ENCODE data around the gene NSUN2.
A peak's percentile ranks its signal among the peaks of the same experiment; 100 is the strongest.

NSUN2 gene

GRCh38 chr5:6634788-6635430 is 2.1 kb upstream of the NSUN2 start:
- H3K36me3 ChIP-seq (ENCODE audit: control insufficient read depth, insufficient read depth, low read length): peaks cover 5% of the 10 kb centered on the region
- no peak for TF ChIP-seq CTCF (IDR thresholded peaks at IDR 0.05; ENCODE audit: insufficient read depth, low read length, poor library complexity, severe bottlenecking)
- peak overlapping the region; percentile 97 for H3K4me3 ChIP-seq (replicated peaks; ENCODE audit: low read depth, low read length)
- DNase-seq (ENCODE audit: extremely low read depth, insufficient read length): no peak
- H3K27me3 ChIP-seq (replicated peaks; ENCODE audit: control insufficient read depth, insufficient read depth, low read length): no peaks in the 10 kb centered on the region

DNA sequence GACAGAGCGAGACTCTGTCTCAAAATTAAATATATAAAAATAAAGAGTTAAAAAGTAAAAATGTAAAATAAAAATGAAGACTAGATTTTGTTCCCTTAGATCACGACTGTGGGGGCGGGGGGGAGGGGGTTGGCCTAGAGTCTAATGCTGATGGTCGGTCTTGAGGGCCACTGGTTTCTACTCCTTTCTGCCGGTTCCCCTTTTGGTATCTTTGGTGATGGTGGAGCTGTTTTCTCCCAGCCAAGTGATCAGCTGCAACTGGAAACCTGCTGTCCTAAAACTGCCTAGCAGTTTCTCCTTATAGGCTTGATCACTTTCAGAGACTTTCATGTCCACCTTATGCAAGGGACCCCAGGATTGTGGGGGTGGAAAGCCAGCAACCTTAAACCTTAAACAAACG is 1.5 kb upstream of the NSUN2 start:
- Histone ChIP-seq H3K36me3 (ENCODE audit: control insufficient read depth, insufficient read depth, low read length) (peaks cover 5% of the 10 kb centered on the region), H3K4me3 (replicated peaks; ENCODE audit: low read depth, low read length) (peak overlapping the region; percentile 97), H3K27me3 (replicated peaks; ENCODE audit: control insufficient read depth, insufficient read depth, low read length) (no peaks in the 10 kb centered on the region)
- no peak for TF ChIP-seq CTCF (IDR thresholded peaks at IDR 0.05; ENCODE audit: insufficient read depth, low read length, poor library complexity, severe bottlenecking)
- DNase-seq (ENCODE audit: extremely low read depth, insufficient read length): peak; percentile 12

GRCh38 chr5:6633469-6634245 is 813 bp upstream of the NSUN2 start:
- no peak for DNase-seq (ENCODE audit: extremely low read depth, insufficient read length)
- Histone ChIP-seq H3K36me3 (ENCODE audit: control insufficient read depth, insufficient read depth, low read length) (peaks cover 5% of the 10 kb centered on the region), H3K4me3 (replicated peaks; ENCODE audit: low read depth, low read length) (peak overlapping the region; percentile 97), H3K27me3 (replicated peaks; ENCODE audit: control insufficient read depth, insufficient read depth, low read length) (no peaks in the 10 kb centered on the region)
- no peak for TF ChIP-seq CTCF (IDR thresholded peaks at IDR 0.05; ENCODE audit: insufficient read depth, low read length, poor library complexity, severe bottlenecking)

GRCh38 chr5:6632324-6632887 is 438 bp downstream of the NSUN2 start:
- DNase-seq (ENCODE audit: extremely low read depth, insufficient read length): no peak
- Histone ChIP-seq H3K27me3 (replicated peaks; ENCODE audit: control insufficient read depth, insufficient read depth, low read length) (no peaks in the 10 kb centered on the region), H3K4me3 (replicated peaks; ENCODE audit: low read depth, low read length) (peak overlapping the region; percentile 97), H3K36me3 (ENCODE audit: control insufficient read depth, insufficient read depth, low read length) (peaks cover 5% of the 10 kb centered on the region)
- TF ChIP-seq CTCF (IDR thresholded peaks at IDR 0.05; ENCODE audit: insufficient read depth, low read length, poor library complexity, severe bottlenecking): peak; percentile 8

- no peak for DNase-seq (ENCODE audit: extremely low read depth, insufficient read length)
- peak overlapping the region; percentile 97 for H3K4me3 ChIP-seq (replicated peaks; ENCODE audit: low read depth, low read length)
- no peaks in the 10 kb centered on the region for H3K27me3 ChIP-seq (replicated peaks; ENCODE audit: control insufficient read depth, insufficient read depth, low read length)
- H3K36me3 ChIP-seq (ENCODE audit: control insufficient read depth, insufficient read depth, low read length): peaks cover 8% of the 10 kb centered on the region
- no peak for TF ChIP-seq CTCF (IDR thresholded peaks at IDR 0.05; ENCODE audit: insufficient read depth, low read length, poor library complexity, severe bottlenecking)
Observed at GRCh38 chr5:6631441-6631840, 1.4 kb downstream of the NSUN2 start.
